Endothelial cell of umbilical vein (primary cell): ENCODE data around the gene PNKP.

ENCODE experiments used
- CTCF ChIP-seq, 2 donors: IDR thresholded peaks; 1 replicate in 1 of 2; 2 replicates in 1 of 2; pipeline ENCODE4 v1.5.1; 2011; ENCODE audit warnings: low read length in 2 of 2, mild to moderate bottlenecking in 2 of 2, moderate library complexity in 2 of 2, control low read depth in 1 of 2, inconsistent platforms in 1 of 2, low read depth in 1 of 2; ENCODE audit not compliant: insufficient read depth in 1 of 2; ENCODE audit errors: extremely low read depth in 1 of 2
- EZH2 ChIP-seq: IDR thresholded peaks from 2 replicates; pipeline ENCODE4 v1.6.1; 2012; ENCODE audit warnings: borderline replicate concordance, low read depth, mild to moderate bottlenecking, moderate library complexity, low read length, inconsistent platforms; ENCODE audit not compliant: severe bottlenecking
- FOS ChIP-seq: IDR thresholded peaks from 2 replicates; pipeline ENCODE4 v1.6.1; 2011; ENCODE audit warnings: mild to moderate bottlenecking, low read length, moderate library complexity, borderline replicate concordance; ENCODE audit not compliant: insufficient read depth
- JUN ChIP-seq: IDR thresholded peaks from 2 replicates; pipeline ENCODE4 v1.6.1; 2011; ENCODE audit warnings: borderline replicate concordance, low read depth; ENCODE audit not compliant: insufficient read length, insufficient read depth
- POLR2A ChIP-seq: IDR thresholded peaks from 2 replicates; pipeline ENCODE4 v1.6.1; 2012; ENCODE audit warnings: low read depth, mild to moderate bottlenecking, control low read depth, low read length
- POLR2AphosphoS5 ChIP-seq: IDR thresholded peaks from 2 replicates; pipeline ENCODE4 v1.6.1; 2012; ENCODE audit warnings: low read depth, mild to moderate bottlenecking, control low read depth, low read length, moderate library complexity; ENCODE audit not compliant: insufficient read depth

GRCh38 chr19:49880162-49880869 is 12.9 kb upstream of the PNKP start:
- TF ChIP-seq POLR2AphosphoS5 (no peak), CTCF (IDR thresholded peaks at IDR 0.05; ENCODE audit: extremely low read depth in 1 of 2, insufficient read depth in 1 of 2, low read depth in 1 of 2, low read length in 2 of 2) (no peak), POLR2A (no peak), EZH2 (no peak), JUN (no peak), FOS (no peak)
